Body of pancreas (tissue), 4 donors: Measurements from ENCODE around the gene HOXD8. TPM values are rescaled to one million over a fixed set of nuclear protein-coding genes. Genes with fewer than 3 reads are reported as not detected.

Source experiments
- ATAC-seq: fragments of 150-250 bp; one replicate; pipeline ENCODE4 v1.9.1; 2016
- DNase-seq, 4 donors: peaks; one replicate each; pipeline ENCODE4 v3.0.0-alpha.2; 2019
- H3K27ac ChIP-seq, 4 donors: fragments of 200-600 bp; sonication (generic); 1 replicate in 3 of 4; 2 replicates in 1 of 4; pipeline versions ENCODE4 v1.5.1 to v1.6.1; 2016 to 2019; ENCODE audit warnings: mild to moderate bottlenecking in 1 of 4, mixed read lengths in 1 of 4, moderate library complexity in 1 of 4
- H3K27me3 ChIP-seq, 2 donors: fragments of 200-600 bp; sonication (generic); one replicate each; pipeline ENCODE4 v1.6.0; 2016; ENCODE audit warnings: mild to moderate bottlenecking in 1 of 2
- H3K36me3 ChIP-seq, 2 donors: fragments of 200-600 bp; sonication (generic); replicated peaks in 1 of 2; 2 replicates each; pipeline ENCODE4 v1.5.1; 2016; ENCODE audit warnings: low read depth in 2 of 2; ENCODE audit not compliant: insufficient read depth in 1 of 2
- H3K4me1 ChIP-seq: fragments of 200-600 bp; sonication (generic); one replicate; pipeline ENCODE4 v1.6.0; 2016
- H3K4me3 ChIP-seq, 2 donors: fragments of 200-600 bp; sonication (generic); 1 replicate in 1 of 2; 2 replicates in 1 of 2; pipeline ENCODE4 v1.5.1; 2016 to 2019
- H3K9me3 ChIP-seq, 3 donors: fragments of 200-600 bp; sonication (generic); 1 replicate in 2 of 3; 2 replicates in 1 of 3; pipeline ENCODE4 v1.5.1; 2016
- POLR2A ChIP-seq, 3 donors: fragments of 450-650 bp; IDR thresholded peaks; one replicate each; pipeline ENCODE4 v1.6.1; 2016; ENCODE audit warnings: antibody characterized with exemption in 3 of 3, mild to moderate bottlenecking in 2 of 3
- WGBS, 2 donors: methylation state at CpG; one replicate each; pipeline ENCODE4 v1.1.5; 2017; 5-methylcytosine and 5-hydroxymethylcytosine counted together
- intact Hi-C: fragments of 100-400 bp; cut with DNase I; formaldehyde crosslinking; loops from one replicate; pipeline ENCODE4 v1.15.1; 2023
- total RNA-seq, 2 donors: library from RNA; depleted of rRNA; stranded (reverse); fragments of >200 nt; gene quantifications; one replicate each; pipeline ENCODE4 v1.1.0, GENCODE V29; 2016
- TF ChIP-seq, protein P1 (sequence below), 7 experiments: fragments of 450-650 bp in 4 of 7; fragments of 200-600 bp in 3 of 7; sonication (generic) in 3 of 7; IDR thresholded peaks; one replicate each; pipeline ENCODE4 v1.5.1; 2016 to 2019; ENCODE audit warnings: antibody characterized with exemption in 7 of 7

Gene HOXD8
- total RNA-seq, 2 donors from 2014 or later: 2.6 to 3.1 TPM

DNA sequence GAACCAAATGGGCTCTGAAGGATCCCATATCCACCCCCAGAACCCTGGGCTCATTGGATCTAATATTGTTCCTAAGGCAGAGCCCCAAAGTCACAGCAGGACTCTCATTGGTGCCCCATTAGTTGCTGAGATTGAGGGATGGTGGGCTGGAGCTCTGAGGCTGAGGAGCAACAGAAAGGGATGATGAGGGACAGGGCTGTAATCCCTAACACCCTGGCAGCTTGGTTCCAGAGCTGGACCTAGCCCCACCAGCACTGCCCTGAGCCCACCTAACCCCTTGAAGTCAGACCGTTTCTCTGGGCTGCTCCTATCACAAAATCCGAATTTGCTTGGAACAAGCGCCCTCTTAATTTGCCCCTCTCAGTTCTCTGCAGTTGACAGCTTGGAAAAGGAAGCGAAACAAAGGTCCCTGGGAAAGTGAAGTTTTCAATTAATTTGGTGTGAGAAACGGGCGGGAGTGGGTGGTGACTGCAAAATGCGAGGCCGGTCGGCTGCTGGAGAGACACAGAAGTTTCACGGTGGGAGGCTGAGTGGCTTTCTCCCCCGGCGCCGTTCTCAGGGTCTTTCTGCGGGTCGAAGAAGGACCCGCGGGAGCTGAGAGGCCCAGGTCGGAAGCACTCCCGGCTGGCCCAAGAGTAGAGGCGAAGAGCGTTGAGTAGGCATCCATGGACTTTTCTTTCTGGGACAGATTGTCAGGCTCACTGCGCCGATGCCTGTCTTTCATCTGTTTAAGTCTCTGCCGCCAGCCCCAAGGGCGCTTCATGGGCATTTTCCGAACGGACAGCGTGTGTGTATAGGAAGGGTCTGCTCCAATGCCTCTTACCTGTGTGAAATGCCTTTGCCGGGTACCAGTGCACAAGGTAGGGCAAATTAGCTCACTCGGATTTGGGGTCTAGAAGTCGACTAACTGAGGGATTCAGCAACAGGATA, 37.9 kb upstream of the HOXD8 start:
- 6 to 7% methylated on average over 31 of the region's 31 CpGs for WGBS, 2 donors
- TF ChIP-seq, protein P1, sequence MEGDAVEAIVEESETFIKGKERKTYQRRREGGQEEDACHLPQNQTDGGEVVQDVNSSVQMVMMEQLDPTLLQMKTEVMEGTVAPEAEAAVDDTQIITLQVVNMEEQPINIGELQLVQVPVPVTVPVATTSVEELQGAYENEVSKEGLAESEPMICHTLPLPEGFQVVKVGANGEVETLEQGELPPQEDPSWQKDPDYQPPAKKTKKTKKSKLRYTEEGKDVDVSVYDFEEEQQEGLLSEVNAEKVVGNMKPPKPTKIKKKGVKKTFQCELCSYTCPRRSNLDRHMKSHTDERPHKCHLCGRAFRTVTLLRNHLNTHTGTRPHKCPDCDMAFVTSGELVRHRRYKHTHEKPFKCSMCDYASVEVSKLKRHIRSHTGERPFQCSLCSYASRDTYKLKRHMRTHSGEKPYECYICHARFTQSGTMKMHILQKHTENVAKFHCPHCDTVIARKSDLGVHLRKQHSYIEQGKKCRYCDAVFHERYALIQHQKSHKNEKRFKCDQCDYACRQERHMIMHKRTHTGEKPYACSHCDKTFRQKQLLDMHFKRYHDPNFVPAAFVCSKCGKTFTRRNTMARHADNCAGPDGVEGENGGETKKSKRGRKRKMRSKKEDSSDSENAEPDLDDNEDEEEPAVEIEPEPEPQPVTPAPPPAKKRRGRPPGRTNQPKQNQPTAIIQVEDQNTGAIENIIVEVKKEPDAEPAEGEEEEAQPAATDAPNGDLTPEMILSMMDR (IDR thresholded peaks at IDR 0.05): no peak
- TF ChIP-seq POLR2A (IDR thresholded peaks at IDR 0.05): no peak
- ATAC-seq (no peak), DNase-seq (no peak)
- intact Hi-C loops: no loop called here
- no peaks in the 10 kb centered on the region for H3K9me3 ChIP-seq
- no peaks in the 10 kb centered on the region for H3K36me3 ChIP-seq
- peaks cover 6 to 69% of the 10 kb centered on the region in 2 donors for H3K27me3 ChIP-seq
- H3K4me3 ChIP-seq: no peak overlapping the region
- H3K27ac ChIP-seq: no peak overlapping the region
- H3K4me1 ChIP-seq: peaks cover 24% of the 10 kb centered on the region

DNA sequence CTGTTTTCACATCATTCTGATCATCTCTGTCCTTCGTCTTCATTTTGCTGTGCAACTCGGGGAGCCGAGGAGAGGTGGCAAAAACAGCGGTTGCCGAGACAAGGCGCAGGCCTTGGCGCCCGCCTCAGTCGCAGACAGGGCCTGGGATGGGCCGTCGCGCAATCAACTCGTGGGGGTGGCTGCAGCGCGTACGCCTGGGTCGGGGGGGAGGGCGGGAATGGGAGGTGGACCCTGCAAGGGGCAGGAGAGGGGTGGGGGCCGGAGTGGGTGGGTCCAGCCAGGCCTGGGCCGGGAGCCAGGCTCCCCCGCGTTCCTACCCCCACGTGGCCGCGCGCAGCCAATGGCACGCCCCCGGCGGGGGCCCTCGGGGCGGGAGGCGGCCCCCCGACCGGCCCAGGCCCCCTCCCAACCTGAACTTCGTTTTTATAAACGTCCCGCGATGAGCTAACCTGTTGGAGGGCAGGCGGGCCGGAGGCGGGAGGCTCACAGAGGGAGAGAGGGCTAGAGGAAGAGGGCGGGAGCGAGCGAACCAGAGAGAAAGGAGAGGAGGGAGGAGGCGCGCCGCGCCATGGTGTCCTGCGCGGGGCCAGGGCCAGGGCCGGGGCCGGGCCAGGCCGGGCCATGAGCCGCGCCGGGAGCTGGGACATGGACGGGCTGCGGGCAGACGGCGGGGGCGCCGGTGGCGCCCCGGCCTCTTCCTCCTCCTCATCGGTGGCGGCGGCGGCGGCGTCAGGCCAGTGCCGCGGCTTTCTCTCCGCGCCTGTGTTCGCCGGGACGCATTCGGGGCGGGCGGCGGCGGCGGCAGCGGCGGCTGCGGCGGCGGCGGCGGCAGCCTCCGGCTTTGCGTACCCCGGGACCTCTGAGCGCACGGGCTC, 37.0 kb upstream of the HOXD8 start, which contains the start of gene HOXD13:
Gene HOXD13, plus strand, starts transcription at position 452 of the 875 bp plus-strand sequence. Its CDS starts 170 bp downstream, at position 622.
- Histone ChIP-seq H3K36me3 (no peaks in the 10 kb centered on the region), H3K27ac (no peak within 1 kb of the TSS), H3K27me3 (peaks cover 5 to 67% of the 10 kb centered on the region in 2 donors), H3K4me1 (peaks cover 33% of the 10 kb centered on the region), H3K4me3 (no peak within 1 kb of the TSS), H3K9me3 (no peaks in the 10 kb centered on the region)
- TF ChIP-seq, protein P1 (IDR thresholded peaks at IDR 0.05): no peak
- no peak for TF ChIP-seq POLR2A (IDR thresholded peaks at IDR 0.05)
- intact Hi-C loops: no loop called here
- ATAC-seq (no peak), DNase-seq (no peak)
- 3 to 12% methylated on average over 33 to 76 of the region's 95 CpGs for WGBS, 2 donors

DNA sequence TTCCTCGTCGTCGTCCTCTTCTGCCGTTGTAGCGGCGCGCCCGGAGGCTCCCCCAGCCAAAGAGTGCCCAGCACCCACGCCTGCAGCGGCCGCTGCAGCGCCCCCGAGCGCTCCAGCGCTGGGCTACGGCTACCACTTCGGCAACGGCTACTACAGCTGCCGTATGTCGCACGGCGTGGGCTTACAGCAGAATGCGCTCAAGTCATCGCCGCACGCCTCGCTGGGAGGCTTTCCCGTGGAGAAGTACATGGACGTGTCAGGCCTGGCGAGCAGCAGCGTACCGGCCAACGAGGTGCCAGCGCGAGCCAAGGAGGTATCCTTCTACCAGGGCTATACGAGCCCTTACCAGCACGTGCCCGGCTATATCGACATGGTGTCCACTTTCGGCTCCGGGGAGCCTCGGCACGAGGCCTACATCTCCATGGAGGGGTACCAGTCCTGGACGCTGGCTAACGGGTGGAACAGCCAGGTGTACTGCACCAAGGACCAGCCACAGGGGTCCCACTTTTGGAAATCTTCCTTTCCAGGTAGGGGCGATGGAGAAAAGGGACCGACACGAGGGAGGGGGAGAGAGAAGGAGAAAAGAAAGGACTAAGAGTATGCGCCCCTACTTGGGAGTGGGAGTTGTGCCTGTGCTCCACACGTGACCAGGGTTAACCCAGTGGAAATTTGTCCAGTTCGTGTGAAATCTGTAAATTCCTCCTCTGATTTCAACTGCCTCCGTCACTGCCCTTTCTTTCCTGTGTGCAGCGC, 36.2 kb upstream of the HOXD8 start:
- intact Hi-C loops: no loop called here
- H3K27ac ChIP-seq: no peak overlapping the region
- no peaks in the 10 kb centered on the region for H3K9me3 ChIP-seq
- ATAC-seq: no peak
- WGBS, 2 donors: 3 to 12% methylated on average over 18 to 51 of the region's 53 CpGs
- peaks cover 0 to 63% of the 10 kb centered on the region in 2 donors for H3K27me3 ChIP-seq
- DNase-seq: no peak
- no peak overlapping the region for H3K4me3 ChIP-seq
- H3K4me1 ChIP-seq: peaks cover 32% of the 10 kb centered on the region
- TF ChIP-seq, protein P1 (IDR thresholded peaks at IDR 0.05): no peak
- no peak for TF ChIP-seq POLR2A (IDR thresholded peaks at IDR 0.05)
- no peaks in the 10 kb centered on the region for H3K36me3 ChIP-seq

DNA sequence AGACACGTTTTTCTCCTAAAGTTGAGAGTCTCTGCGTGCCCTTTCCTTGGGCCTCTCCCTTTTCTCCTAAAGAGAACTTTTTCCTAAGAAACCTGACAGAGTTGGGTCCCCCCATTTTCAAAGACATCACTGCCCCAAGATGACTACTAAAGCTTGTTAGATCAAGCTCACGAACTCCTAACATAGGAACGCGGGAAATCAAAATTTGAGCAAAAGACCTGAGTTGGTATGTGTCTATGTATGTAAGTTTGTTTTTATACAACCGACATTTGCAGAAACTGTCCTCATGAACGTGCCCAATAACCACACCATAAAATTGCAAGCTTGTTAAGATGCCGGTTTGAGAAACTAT, 35.6 kb upstream of the HOXD8 start:
- Histone ChIP-seq H3K27ac (no peak overlapping the region), H3K27me3 (peaks cover 0 to 65% of the 10 kb centered on the region in 2 donors), H3K4me1 (peaks cover 30% of the 10 kb centered on the region), H3K9me3 (no peaks in the 10 kb centered on the region), H3K4me3 (no peak overlapping the region), H3K36me3 (no peaks in the 10 kb centered on the region)
- intact Hi-C loops: no loop called here
- ATAC-seq (no peak), DNase-seq (no peak)
- TF ChIP-seq, protein P1 (IDR thresholded peaks at IDR 0.05): no peak
- no peak for TF ChIP-seq POLR2A (IDR thresholded peaks at IDR 0.05)
- WGBS, 2 donors: 4 to 12% methylated on average over 8 of the region's 8 CpGs
